Neural cell (in vitro differentiated cells): ENCODE data around the gene PCDHA4. TPM values are rescaled to one million over a fixed set of nuclear protein-coding genes. Genes with fewer than 3 reads are reported as not detected.
"Not testable (repeated sequence)": the region's sequence is repeated elsewhere in the genome, so short reads cannot be mapped to it uniquely, and the experiment has no call there.

Experiments used
- H2AFZ ChIP-seq: fragments of 200-600, 300-800 bp; sonication (generic), shearing (Covaris generic); 2 replicates; pipeline ENCODE4 v1.6.0; 2014; ENCODE audit warnings: low read depth, mild to moderate bottlenecking, antibody characterized with exemption, low read length, moderate library complexity
- H3F3A ChIP-seq: fragments of 200-600 bp; shearing (Covaris generic); 2 replicates; pipeline ENCODE4 v1.6.1; 2016; ENCODE audit warnings: mild to moderate bottlenecking, moderate library complexity, mixed read lengths, antibody characterized with exemption, low read length; ENCODE audit not compliant: insufficient read depth, poor library complexity, severe bottlenecking
- H3K27ac ChIP-seq: fragments of 200-600, 300-800 bp; sonication (generic), shearing (Covaris generic); 2 replicates; pipeline ENCODE4 v1.5.1; 2014; ENCODE audit warnings: mild to moderate bottlenecking, low read length, moderate library complexity
- H3K27me3 ChIP-seq: fragments of 300-800, 200-600 bp; sonication (generic), shearing (Covaris generic); 2 replicates; pipeline ENCODE4 v1.6.0; 2014; ENCODE audit warnings: mild to moderate bottlenecking, low read depth, low read length, moderate library complexity; ENCODE audit not compliant: insufficient read depth
- H3K36me3 ChIP-seq: fragments of 300-800, 200-600 bp; sonication (generic), shearing (Covaris generic); 2 replicates; pipeline ENCODE4 v1.5.1; 2014; ENCODE audit warnings: mild to moderate bottlenecking, antibody characterized with exemption, low read length, moderate library complexity; ENCODE audit not compliant: insufficient read depth
- H3K4me2 ChIP-seq: fragments of 300-800, 200-600 bp; sonication (generic), shearing (Covaris generic); 2 replicates; pipeline ENCODE4 v1.6.0; 2014; ENCODE audit warnings: mild to moderate bottlenecking, low read length
- H3K4me3 ChIP-seq: fragments of 300-800, 200-600 bp; sonication (generic), shearing (Covaris generic); 2 replicates; pipeline ENCODE4 v1.5.1; 2014; ENCODE audit warnings: mild to moderate bottlenecking, low read length, moderate library complexity
- H3K79me2 ChIP-seq: fragments of 200-600 bp; shearing (Covaris generic); replicated peaks from 2 replicates; pipeline ENCODE4 v1.6.0; 2014; ENCODE audit warnings: mild to moderate bottlenecking, low read length, moderate library complexity; ENCODE audit not compliant: insufficient read depth
- H3K9ac ChIP-seq: fragments of 300-800, 200-600 bp; sonication (generic), shearing (Covaris generic); 2 replicates; pipeline ENCODE4 v1.6.1; 2016; ENCODE audit warnings: mild to moderate bottlenecking, low read length, mixed read lengths
- H3K9me2 ChIP-seq: fragments of 200-600 bp; shearing (Covaris generic); 2 replicates; pipeline ENCODE4 v1.6.1; 2016; ENCODE audit warnings: mild to moderate bottlenecking, low read length, mixed read lengths; ENCODE audit not compliant: insufficient read depth
- H3K9me3 ChIP-seq: fragments of 200-600, 300-800 bp; sonication (generic), shearing (Covaris generic); 2 replicates; pipeline ENCODE4 v1.6.1; 2016; ENCODE audit warnings: mild to moderate bottlenecking, mixed run types, low read length, moderate library complexity, mixed read lengths
- H4K20me1 ChIP-seq: fragments of 200-600 bp; shearing (Covaris generic); 2 replicates; pipeline ENCODE4 v1.6.1; 2016; ENCODE audit warnings: mild to moderate bottlenecking, mixed run types; ENCODE audit not compliant: insufficient read depth
- CTCF ChIP-seq: fragments of 450-650 bp; IDR thresholded peaks from 2 replicates; pipeline ENCODE4 v1.5.1; 2014; ENCODE audit warnings: antibody characterized with exemption, mild to moderate bottlenecking, moderate library complexity; ENCODE audit not compliant: poor library complexity, severe bottlenecking
- EP300 ChIP-seq: fragments of 450-650 bp; conservative IDR thresholded peaks from 2 replicates; pipeline ENCODE4 v1.6.1; 2014; ENCODE audit warnings: antibody characterized with exemption, mild to moderate bottlenecking, moderate library complexity; ENCODE audit not compliant: poor library complexity, severe bottlenecking
- EZH2 ChIP-seq: fragments of 200-600, 300-800 bp; shearing (Covaris generic), sonication (generic); IDR thresholded peaks from 2 replicates; pipeline ENCODE4 v1.6.1; 2014; ENCODE audit warnings: antibody characterized with exemption, low read length, borderline replicate concordance, mild to moderate bottlenecking; ENCODE audit not compliant: insufficient read depth, poor library complexity, severe bottlenecking
- MXI1 ChIP-seq: fragments of 450-650 bp; conservative IDR thresholded peaks from 2 replicates; pipeline ENCODE4 v1.6.1; 2014; ENCODE audit warnings: antibody characterized with exemption, mild to moderate bottlenecking; ENCODE audit not compliant: poor library complexity, severe bottlenecking
- POLR2AphosphoS5 ChIP-seq: IDR thresholded peaks from 2 replicates; pipeline ENCODE4 v1.6.1; 2012
- RAD21 ChIP-seq: fragments of 450-650 bp; conservative IDR thresholded peaks from 2 replicates; pipeline ENCODE4 v1.6.1; 2014; ENCODE audit warnings: antibody characterized with exemption, mild to moderate bottlenecking, moderate library complexity
- REST ChIP-seq: IDR thresholded peaks from 2 replicates; pipeline ENCODE4 v1.6.1; 2012; ENCODE audit warnings: borderline replicate concordance
- SMC3 ChIP-seq: fragments of 450-650 bp; conservative IDR thresholded peaks from 2 replicates; pipeline ENCODE4 v1.6.1; 2014; ENCODE audit warnings: antibody characterized with exemption, mild to moderate bottlenecking, moderate library complexity; ENCODE audit not compliant: poor library complexity
- TAF1 ChIP-seq: IDR thresholded peaks from 2 replicates; pipeline ENCODE4 v1.6.1; 2012; ENCODE audit warnings: low read depth
- polyA plus RNA-seq: library from polyadenylated mRNA; depleted of rRNA; stranded (reverse); fragments of >200 nt; gene quantifications from 2 replicates; pipeline ENCODE4 v1.2.3, GENCODE V29; 2014

The PCDHA4 gene
- polyA plus RNA-seq, 1 donor from 2014 or later: 43.6 TPM

- Histone ChIP-seq H2AFZ (no peak overlapping the region), H3K4me2 (no peak overlapping the region)
Observed at GRCh38 chr5:140767444-140767843, 39.4 kb upstream of the PCDHA4 start.

GRCh38 chr5:140780512-140780911 is 26.4 kb upstream of the PCDHA4 start:
- Histone ChIP-seq H3K9me3 (peaks cover 15% of the 10 kb centered on the region), H3K36me3 (no peaks in the 10 kb centered on the region), H3K4me3 (no peak overlapping the region), H3K4me2 (no peak overlapping the region), H3K9me2 (no peaks in the 10 kb centered on the region), H3K79me2 (no peaks in the 10 kb centered on the region), H3K9ac (no peak overlapping the region), H3F3A (no peaks in the 10 kb centered on the region), H3K27me3 (no peaks in the 10 kb centered on the region), H2AFZ (no peak overlapping the region), H3K27ac (no peak overlapping the region), H4K20me1 (no peaks in the 10 kb centered on the region)
- no peak for TF ChIP-seq RAD21

More at GRCh38 chr5:140767444-140767843, 39.4 kb upstream of the PCDHA4 start:
- H3K79me2 ChIP-seq: no peaks in the 10 kb centered on the region
- H3K27ac ChIP-seq: no peak overlapping the region
- H3F3A ChIP-seq: no peaks in the 10 kb centered on the region
- no peaks in the 10 kb centered on the region for H3K36me3 ChIP-seq
- no peak overlapping the region for H3K9ac ChIP-seq
- no peaks in the 10 kb centered on the region for H4K20me1 ChIP-seq
- H3K9me2 ChIP-seq: no peaks in the 10 kb centered on the region
- TF ChIP-seq SMC3: no peak
- no peak for TF ChIP-seq EZH2
- TF ChIP-seq RAD21: no peak
- TF ChIP-seq POLR2AphosphoS5: no peak
- no peak for TF ChIP-seq MXI1
- TF ChIP-seq TAF1: no peak
- no peak for TF ChIP-seq REST
- peaks cover 13% of the 10 kb centered on the region for H3K9me3 ChIP-seq
- H3K4me3 ChIP-seq: no peak overlapping the region
- no peaks in the 10 kb centered on the region for H3K27me3 ChIP-seq

- TF ChIP-seq TAF1: no peak
- no peak for TF ChIP-seq POLR2AphosphoS5
- no peak for TF ChIP-seq SMC3
- TF ChIP-seq MXI1: no peak
- TF ChIP-seq EP300: no peak
- TF ChIP-seq EZH2: no peak
- TF ChIP-seq CTCF: no peak
- TF ChIP-seq RAD21: no peak
- Histone ChIP-seq H3K27me3 (no peaks in the 10 kb centered on the region), H3F3A (no peaks in the 10 kb centered on the region), H3K4me3 (no peak within 1 kb of the TSS), H3K9me3 (peaks cover 41% of the 10 kb centered on the region), H3K9me2 (no peaks in the 10 kb centered on the region), H3K27ac (no peak within 1 kb of the TSS), H2AFZ (no peak within 1 kb of the TSS), H4K20me1 (no peaks in the 10 kb centered on the region), H3K9ac (no peak within 1 kb of the TSS), H3K36me3 (no peaks in the 10 kb centered on the region), H3K4me2 (no peak within 1 kb of the TSS), H3K79me2 (no peaks in the 10 kb centered on the region)
Observed at GRCh38 chr5:140785905-140786686, 20.8 kb upstream of the PCDHA4 start, which contains the start of gene PCDHA1. PCDHA1 (plus strand) TSS chr5:140786140.

- H3K36me3 ChIP-seq, H3K9ac ChIP-seq, H3K27ac ChIP-seq, H3F3A ChIP-seq, H3K9me2 ChIP-seq, H2AFZ ChIP-seq, H3K4me3 ChIP-seq, H3K27me3 ChIP-seq, H3K79me2 ChIP-seq, H3K4me2 ChIP-seq, H4K20me1 ChIP-seq: not testable (repeated sequence)
- peaks cover 44% of the 10 kb centered on the region for H3K9me3 ChIP-seq
Observed at GRCh38 chr5:140787422-140787821, 19.4 kb upstream of the PCDHA4 start.
